Testis (tissue), 3 donors: ENCODE results near the gene VPS18. TPM values are rescaled to one million over a fixed set of nuclear protein-coding genes. Genes with fewer than 3 reads are reported as not detected.

Source experiments
- DNase-seq: peaks from one replicate; pipeline ENCODE4 v3.0.0-alpha.2; 2019
- H3K27ac ChIP-seq, 2 donors: fragments of 200-600 bp; sonication (generic); one replicate each; pipeline ENCODE4 v1.5.1; 2019
- H3K27me3 ChIP-seq: fragments of 200-600 bp; sonication (generic); one replicate; pipeline ENCODE4 v1.5.1; 2019
- H3K36me3 ChIP-seq: fragments of 200-600 bp; sonication (generic); one replicate; pipeline ENCODE4 v1.5.1; 2017; ENCODE audit warnings: low read depth; ENCODE audit errors: missing control alignments
- H3K4me1 ChIP-seq: fragments of 200-600 bp; sonication (generic); one replicate; pipeline ENCODE4 v1.5.1; 2019
- H3K4me3 ChIP-seq, 2 donors: fragments of 200-600 bp; sonication (generic); one replicate each; pipeline ENCODE4 v1.5.1; 2017 to 2019
- H3K9me3 ChIP-seq: fragments of 200-600 bp; sonication (generic); one replicate; pipeline ENCODE4 v1.5.1; 2017
- CTCF ChIP-seq, 3 experiments: fragments of 450-650 bp in 2 of 3; fragments of 200-600 bp in 1 of 3; sonication (generic) in 1 of 3; IDR thresholded peaks; one replicate each; pipeline ENCODE4 v1.5.1; 2016 to 2019; ENCODE audit warnings: antibody characterized with exemption in 3 of 3, mild to moderate bottlenecking in 2 of 3, moderate library complexity in 1 of 3
- POLR2A ChIP-seq: fragments of 450-650 bp; IDR thresholded peaks from one replicate; pipeline ENCODE4 v1.6.1; 2017; ENCODE audit warnings: antibody characterized with exemption, mild to moderate bottlenecking, moderate library complexity
- WGBS, 2 donors: methylation state at CpG; one replicate each; pipeline ENCODE4 v1.1.5; 2018; 5-methylcytosine and 5-hydroxymethylcytosine counted together
- intact Hi-C: fragments of 100-400 bp; cut with DNase I; formaldehyde crosslinking; loops from one replicate; pipeline ENCODE4 v1.15.1; 2023; ENCODE audit warnings: low total_unique reads
- polyA plus RNA-seq: library from polyadenylated mRNA; stranded (reverse); fragments of 350-450 nt; fragmentation: Illumina TruSeq; extraction: RNeasy Lipid Tissue Mini Kit (QIAGEN cat#74804); gene quantifications from one replicate; pipeline ENCODE4 v1.2.3, GENCODE V29; 2014; ENCODE audit warnings: low read depth, low replicate concordance; ENCODE audit not compliant: insufficient read depth
- total RNA-seq, 2 donors: library from RNA; depleted of rRNA; stranded (reverse); fragments of >200 nt; gene quantifications; one replicate each; pipeline ENCODE4 v1.2.3, GENCODE V29; 2016

VPS18 gene
- total and polyA plus RNA-seq, 3 donors from 2014 or later: 16.3 to 33.4 (median 25.5) TPM

- H3K36me3 ChIP-seq: no peaks in the 10 kb centered on the region
- H3K27ac ChIP-seq: no peak overlapping the region
- H3K4me3 ChIP-seq: no peak overlapping the region
- H3K9me3 ChIP-seq: no peaks in the 10 kb centered on the region
- DNase-seq: no peak
- WGBS, 2 donors: 74 to 75% methylated on average over 5 of the region's 5 CpGs
- no peaks in the 10 kb centered on the region for H3K4me1 ChIP-seq
- intact Hi-C loops: no loop called here
- no peaks in the 10 kb centered on the region for H3K27me3 ChIP-seq
- no peak for TF ChIP-seq POLR2A
- TF ChIP-seq CTCF (IDR thresholded peaks at IDR 0.05): no peak
These were observed 24.6 kb upstream of the VPS18 start for GRCh38 chr15:40869686-40870085.

GRCh38 chr15:40870716-40871115, 23.5 kb upstream of the VPS18 start:
- TF ChIP-seq CTCF (IDR thresholded peaks at IDR 0.05): no peak
- no peak for TF ChIP-seq POLR2A
- Histone ChIP-seq H3K27ac (no peak overlapping the region), H3K4me3 (no peak overlapping the region), H3K27me3 (no peaks in the 10 kb centered on the region), H3K4me1 (no peaks in the 10 kb centered on the region), H3K9me3 (no peaks in the 10 kb centered on the region), H3K36me3 (no peaks in the 10 kb centered on the region)
- no peak for DNase-seq
- 94 to 100% methylated on average over 1 of the region's 1 CpG for WGBS, 2 donors
- intact Hi-C loops: no loop called here

- no peak overlapping the region for H3K4me3 ChIP-seq
- no peaks in the 10 kb centered on the region for H3K27me3 ChIP-seq
- no peaks in the 10 kb centered on the region for H3K36me3 ChIP-seq
- TF ChIP-seq CTCF (IDR thresholded peaks at IDR 0.05): no peak
- no peak for TF ChIP-seq POLR2A
- no peak overlapping the region for H3K27ac ChIP-seq
- no peaks in the 10 kb centered on the region for H3K9me3 ChIP-seq
- intact Hi-C loops: no loop called here
- WGBS, 2 donors: 76 to 78% methylated on average over 12 to 13 of the region's 13 CpGs
- no peak for DNase-seq
- H3K4me1 ChIP-seq: no peaks in the 10 kb centered on the region
These were observed 22.3 kb upstream of the VPS18 start for GRCh38 chr15:40871749-40872617.

- intact Hi-C loops: no loop called here
- 40 to 62% methylated on average over 18 to 33 of the region's 33 CpGs for WGBS, 2 donors
- TF ChIP-seq CTCF (IDR thresholded peaks at IDR 0.05): no peak
- H3K4me1 ChIP-seq: no peaks in the 10 kb centered on the region
- peak overlapping the region; percentile 51 to 55 for H3K4me3 ChIP-seq
- no peak for DNase-seq
- H3K36me3 ChIP-seq: no peaks in the 10 kb centered on the region
- no peaks in the 10 kb centered on the region for H3K9me3 ChIP-seq
- no peak overlapping the region for H3K27ac ChIP-seq
- H3K27me3 ChIP-seq: no peaks in the 10 kb centered on the region
These were observed 21.2 kb upstream of the VPS18 start for GRCh38 chr15:40872791-40873693.
